ENCODE results near the gene TECR. TPM values are rescaled to one million over a fixed set of nuclear protein-coding genes. Genes with fewer than 3 reads are reported as not detected.
A peak's percentile ranks its signal among the peaks of the same experiment; 100 is the strongest.

TECR gene
- total RNA-seq, 2 experiments from 2014 or later = 169 to 190 TPM

DNA sequence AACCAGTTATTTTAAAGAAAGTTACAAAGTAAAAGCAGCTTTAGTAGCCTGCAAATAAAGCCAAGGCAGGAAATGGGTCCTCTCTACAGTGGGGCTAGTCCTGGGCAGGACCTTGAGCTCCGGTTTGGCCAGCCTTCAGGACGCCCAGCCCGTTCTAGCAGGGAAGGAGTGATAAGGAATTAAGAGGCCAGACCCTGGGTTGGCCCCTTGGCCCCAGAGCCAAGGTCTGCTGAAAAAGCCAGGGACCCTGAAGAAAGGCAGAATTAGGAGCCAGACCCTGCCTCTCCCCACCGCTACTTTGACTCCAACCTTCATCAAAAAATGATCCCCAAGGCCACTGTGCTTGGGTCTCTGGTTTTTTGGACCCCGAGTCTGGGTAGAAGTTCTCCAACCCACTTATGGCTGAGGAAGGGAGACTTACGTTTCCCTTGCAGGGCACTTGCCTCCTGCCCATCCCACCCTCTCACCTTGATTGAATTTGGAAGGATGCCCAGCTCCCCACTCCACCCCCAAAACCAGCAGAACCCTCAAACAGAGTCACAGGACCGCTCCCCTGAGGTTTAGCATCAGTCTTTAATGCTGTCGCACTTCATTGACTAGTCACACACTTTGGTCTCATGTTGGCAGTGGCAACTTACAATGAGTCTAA lies 15.1 kb upstream of the TECR start:
- Mint-ChIP-seq H3K36me3 (ENCODE audit: low read depth) (peaks cover 33% of the 10 kb centered on the region), H3K4me3 (peak overlapping the region; percentile 19), H3K4me1 (peaks cover 59% of the 10 kb centered on the region), H3K27ac (peak overlapping the region; percentile 46), H3K27me3 (no peaks in the 10 kb centered on the region), H3K9me3 (no peaks in the 10 kb centered on the region)
- POLR2A ChIA-PET = no interaction called here
- DNase-seq = no peak
- CTCF ChIA-PET = interaction anchor here (1.3 kb wide), 1 partner anchor 12 kb away, joined by 3 read pairs; no protein-coding TSS in a partner anchor

DNA sequence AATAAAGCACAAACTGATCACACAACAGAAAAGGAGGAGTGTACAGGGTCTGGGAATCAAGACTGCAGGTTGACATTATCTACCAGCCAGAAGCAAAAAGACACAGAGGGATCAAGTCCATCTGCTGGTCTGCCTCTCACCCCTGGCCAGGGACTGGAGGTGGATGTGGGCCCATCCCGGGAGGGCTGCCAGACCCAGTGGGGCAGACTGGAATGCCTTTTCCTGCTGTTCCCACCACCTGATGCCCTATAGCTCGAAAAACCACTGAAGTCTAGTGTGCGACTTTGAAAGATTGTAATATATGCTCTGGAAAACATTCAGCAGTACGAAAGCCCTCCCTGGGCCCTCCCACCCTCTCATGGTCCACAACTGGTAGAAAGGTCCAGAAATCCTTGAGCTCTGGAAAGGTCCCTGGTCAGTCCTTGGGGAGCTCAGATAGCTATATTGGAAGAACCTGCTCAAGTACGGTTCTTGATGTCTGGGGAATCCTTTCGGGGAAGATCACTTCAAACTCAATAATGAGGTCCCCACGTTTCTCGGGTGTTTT lies 13.8 kb upstream of the TECR start:
- H3K36me3 Mint-ChIP-seq (ENCODE audit: low read depth) = peaks cover 35% of the 10 kb centered on the region
- peaks cover 62% of the 10 kb centered on the region for H3K4me1 Mint-ChIP-seq
- H3K4me3 Mint-ChIP-seq = peak overlapping the region; percentile 94
- H3K9me3 Mint-ChIP-seq = no peaks in the 10 kb centered on the region
- ChIA-PET POLR2A (no interaction called here), CTCF (interaction anchor here (1.7 kb wide), 1 partner anchor 9 kb away, joined by 7 read pairs; no protein-coding TSS in a partner anchor)
- DNase-seq = no peak
- peak overlapping the region; percentile 7 for H3K27ac Mint-ChIP-seq
- no peaks in the 10 kb centered on the region for H3K27me3 Mint-ChIP-seq

DNA sequence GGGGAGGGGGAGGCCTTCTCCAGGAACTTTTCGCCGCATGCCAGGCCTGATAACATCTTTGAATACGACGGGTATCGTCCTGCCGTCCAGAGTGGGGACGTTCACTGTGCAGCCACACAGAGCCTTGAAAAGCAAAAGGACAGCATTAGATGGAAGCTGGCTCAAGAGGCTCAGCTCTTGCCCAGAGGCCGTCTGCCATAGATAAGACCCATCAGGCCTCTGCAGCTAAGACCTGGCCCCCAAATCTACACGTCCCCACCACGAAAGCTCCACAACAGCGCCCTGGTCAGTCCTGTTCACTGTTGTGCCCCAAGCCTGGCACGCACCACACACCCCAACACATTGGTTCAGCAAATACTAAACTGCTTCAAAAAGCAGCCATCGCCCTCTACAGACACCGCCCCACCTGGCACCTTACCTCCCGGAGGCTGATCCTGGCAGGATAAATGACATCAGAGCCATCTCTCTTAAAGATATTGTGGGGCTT lies 13.3 kb upstream of the TECR start:
- peaks cover 57% of the 10 kb centered on the region for H3K4me1 Mint-ChIP-seq
- DNase-seq = no peak
- no peaks in the 10 kb centered on the region for H3K9me3 Mint-ChIP-seq
- H3K4me3 Mint-ChIP-seq = peak overlapping the region; percentile 94
- H3K27ac Mint-ChIP-seq = peak overlapping the region; percentile 93
- H3K36me3 Mint-ChIP-seq (ENCODE audit: low read depth) = peaks cover 35% of the 10 kb centered on the region
- no peaks in the 10 kb centered on the region for H3K27me3 Mint-ChIP-seq
- POLR2A ChIA-PET = no interaction called here
- CTCF ChIA-PET = interaction anchor here (1.7 kb wide), 1 partner anchor 9 kb away, joined by 7 read pairs; no protein-coding TSS in a partner anchor

DNA sequence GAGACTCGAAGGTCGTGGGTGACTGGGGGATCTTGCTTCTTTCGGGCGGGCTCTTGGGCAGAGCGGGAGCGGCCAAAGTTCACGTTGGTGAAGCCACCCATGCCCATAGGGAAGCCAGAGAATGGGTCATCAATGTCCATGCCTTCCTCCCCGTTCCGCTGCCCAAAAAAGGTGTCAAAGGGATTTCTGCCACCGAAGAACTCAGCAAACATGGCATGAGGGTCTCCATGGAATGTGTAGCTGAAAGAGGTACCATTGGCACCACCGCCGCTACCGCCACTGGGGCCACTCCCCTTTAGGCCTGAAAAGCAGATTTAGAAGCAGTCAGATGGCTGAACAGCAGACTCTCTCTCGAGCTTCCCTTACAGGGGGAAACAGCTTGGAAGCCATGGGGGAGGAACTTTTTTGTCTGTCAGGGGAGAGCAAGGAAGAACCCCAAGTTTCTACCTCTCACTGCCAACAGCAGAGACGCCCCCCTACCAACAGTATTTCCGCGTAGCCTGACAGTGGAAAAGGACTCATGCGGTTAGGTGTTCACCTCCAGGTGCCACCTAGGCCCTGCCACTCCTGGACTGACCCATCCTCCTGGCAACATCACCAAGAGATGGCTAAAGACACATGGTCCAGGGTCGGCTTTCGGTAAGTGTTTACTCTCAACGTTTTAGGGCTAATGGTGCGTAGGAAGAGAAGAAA lies 12.5 kb upstream of the TECR start:
- Mint-ChIP-seq H3K27ac (peak overlapping the region; percentile 93), H3K36me3 (ENCODE audit: low read depth) (peaks cover 35% of the 10 kb centered on the region), H3K27me3 (no peaks in the 10 kb centered on the region), H3K9me3 (no peaks in the 10 kb centered on the region), H3K4me3 (peak overlapping the region; percentile 94), H3K4me1 (peaks cover 60% of the 10 kb centered on the region)
- DNase-seq = no peak
- POLR2A ChIA-PET = interaction anchor here (0.5 to 1.5 kb wide), 3 partner anchors 9 to 99 kb away, joined by 3 to 6 read pairs (median 5); no protein-coding TSS in a partner anchor
- CTCF ChIA-PET = interaction anchor here (0.9 to 1.7 kb wide), 5 partner anchors 10 to 158 kb away, joined by 3 to 7 read pairs (median 4); no protein-coding TSS in a partner anchor

DNA sequence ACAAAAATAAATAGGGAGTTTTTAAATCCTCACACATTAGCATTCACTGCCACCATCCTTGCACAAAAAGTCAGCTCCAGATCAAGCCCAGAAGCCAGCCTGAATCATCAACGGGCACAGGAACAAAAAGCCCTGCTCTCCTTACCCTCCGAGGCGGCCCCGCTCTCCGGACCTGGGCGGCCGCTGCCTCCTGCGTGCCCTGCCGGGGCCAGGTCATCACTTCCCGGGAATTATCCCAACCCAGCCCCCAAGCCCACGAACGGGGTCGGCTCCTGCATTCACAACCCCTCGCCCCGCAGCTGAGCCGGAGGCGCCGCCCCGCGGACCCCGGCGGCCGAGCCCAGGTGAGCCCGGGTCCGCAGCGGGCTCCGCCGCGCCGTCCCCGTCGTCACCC lies 12.0 kb upstream of the TECR start:
- no peaks in the 10 kb centered on the region for H3K9me3 Mint-ChIP-seq
- POLR2A ChIA-PET = interaction anchor here (0.5 to 1.5 kb wide), 3 partner anchors 8 to 100 kb away, joined by 3 to 6 read pairs (median 5); no protein-coding TSS in a partner anchor
- peaks cover 35% of the 10 kb centered on the region for H3K36me3 Mint-ChIP-seq (ENCODE audit: low read depth)
- peak overlapping the region; percentile 93 for H3K27ac Mint-ChIP-seq
- no peaks in the 10 kb centered on the region for H3K27me3 Mint-ChIP-seq
- no peak for DNase-seq
- peaks cover 63% of the 10 kb centered on the region for H3K4me1 Mint-ChIP-seq
- H3K4me3 Mint-ChIP-seq = peak overlapping the region; percentile 94
- CTCF ChIA-PET = interaction anchor here (0.9 to 2.0 kb wide), 7 partner anchors 10 to 159 kb away, joined by 3 to 7 read pairs (median 4); partner anchors contain the start of gene NDUFB7

DNA sequence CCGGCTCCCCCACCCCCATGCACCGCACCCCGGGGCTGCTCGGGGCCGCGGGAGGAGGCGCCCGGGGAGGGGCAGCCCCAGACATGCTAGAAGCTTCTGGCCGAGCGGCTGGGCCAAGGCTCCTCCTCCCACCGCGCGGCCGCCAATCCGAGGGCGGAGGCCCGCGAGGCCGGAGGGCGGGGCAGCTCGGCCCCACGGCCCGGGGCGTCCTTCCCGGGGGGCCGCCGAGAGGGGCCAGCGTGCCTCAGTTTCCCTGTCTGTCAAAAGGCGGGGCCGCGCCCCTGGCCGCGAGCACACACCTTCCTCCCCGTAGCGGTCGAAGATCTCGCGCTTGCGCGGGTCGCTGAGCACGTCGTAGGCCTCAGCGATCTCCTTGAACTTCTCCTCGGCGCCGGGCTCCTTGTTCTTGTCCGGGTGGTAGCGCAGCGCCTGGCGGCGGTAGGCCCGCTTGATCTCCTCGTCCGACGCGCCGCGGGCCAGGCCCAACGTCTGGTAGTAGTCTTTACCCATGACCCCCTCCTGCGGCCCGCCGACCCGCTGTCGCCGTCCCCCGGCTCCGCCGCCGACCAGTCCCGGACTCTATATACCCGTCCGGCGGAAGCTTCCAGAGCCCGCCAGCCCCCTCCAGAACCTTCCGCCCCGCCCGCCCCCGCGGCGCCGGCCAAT lies 11.4 kb upstream of the TECR start, which contains the start of gene DNAJB1:
Gene DNAJB1 (minus strand): TSS at position 558 of the 666 bp plus-strand sequence. CDS start 48 bp downstream, at position 510.
- DNase-seq = peak; percentile 66
- Mint-ChIP-seq H3K4me1 (peaks cover 66% of the 10 kb centered on the region), H3K36me3 (ENCODE audit: low read depth) (peaks cover 35% of the 10 kb centered on the region), H3K27me3 (no peaks in the 10 kb centered on the region), H3K27ac (peak within 1 kb of the TSS; percentile 98), H3K9me3 (no peaks in the 10 kb centered on the region), H3K4me3 (peak within 1 kb of the TSS; percentile 94)
- CTCF ChIA-PET = interaction anchor here (0.7 to 2.0 kb wide), 8 partner anchors 10 to 1416 kb away, joined by 3 to 7 read pairs (median 4); partner anchors contain the start of gene NDUFB7
- POLR2A ChIA-PET = interaction anchor here (0.6 to 1.5 kb wide), 3 partner anchors 8 to 172 kb away, joined by 4 to 6 read pairs (median 5); partner anchors contain the start of gene ZNF333

DNA sequence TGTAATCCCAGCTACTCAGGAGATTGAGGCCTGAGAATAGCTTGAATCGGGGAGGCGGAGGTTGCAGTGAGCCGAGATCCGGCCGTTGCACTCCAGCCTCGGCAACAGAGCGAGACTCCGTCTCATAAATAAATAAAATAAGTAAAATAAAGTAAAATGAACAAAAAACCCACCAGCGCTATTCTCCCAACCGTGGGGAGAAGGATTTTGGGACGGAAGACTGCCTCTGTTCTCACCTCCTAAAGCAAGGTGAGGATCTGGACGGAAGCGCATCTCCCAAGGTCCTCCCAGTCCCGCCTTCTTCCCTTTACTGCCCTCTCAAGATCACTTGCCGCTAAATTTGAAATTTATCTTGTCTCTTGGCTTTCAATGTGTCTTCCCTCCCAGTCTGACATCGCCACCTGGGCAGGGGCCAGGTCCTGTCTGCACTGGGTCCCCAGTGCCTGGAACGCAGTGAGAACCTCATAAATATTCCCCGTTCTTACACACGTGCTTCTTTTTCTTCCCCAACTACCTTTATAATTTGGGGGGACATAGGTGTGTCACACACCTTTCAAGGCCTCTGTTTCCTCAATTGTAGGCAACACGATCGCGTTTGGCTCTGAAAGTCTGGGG lies 10.0 kb upstream of the TECR start:
- H3K36me3 Mint-ChIP-seq (ENCODE audit: low read depth) = peaks cover 36% of the 10 kb centered on the region
- peaks cover 75% of the 10 kb centered on the region for H3K4me1 Mint-ChIP-seq
- no peaks in the 10 kb centered on the region for H3K9me3 Mint-ChIP-seq
- H3K4me3 Mint-ChIP-seq = peak overlapping the region; percentile 94
- ChIA-PET CTCF (interaction anchor here (0.6 to 2.0 kb wide), 3 partner anchors 12 to 52 kb away, joined by 3 to 7 read pairs (median 5); partner anchors contain the start of gene NDUFB7), POLR2A (no interaction called here)
- no peaks in the 10 kb centered on the region for H3K27me3 Mint-ChIP-seq
- peak overlapping the region; percentile 98 for H3K27ac Mint-ChIP-seq
- DNase-seq = no peak

DNA sequence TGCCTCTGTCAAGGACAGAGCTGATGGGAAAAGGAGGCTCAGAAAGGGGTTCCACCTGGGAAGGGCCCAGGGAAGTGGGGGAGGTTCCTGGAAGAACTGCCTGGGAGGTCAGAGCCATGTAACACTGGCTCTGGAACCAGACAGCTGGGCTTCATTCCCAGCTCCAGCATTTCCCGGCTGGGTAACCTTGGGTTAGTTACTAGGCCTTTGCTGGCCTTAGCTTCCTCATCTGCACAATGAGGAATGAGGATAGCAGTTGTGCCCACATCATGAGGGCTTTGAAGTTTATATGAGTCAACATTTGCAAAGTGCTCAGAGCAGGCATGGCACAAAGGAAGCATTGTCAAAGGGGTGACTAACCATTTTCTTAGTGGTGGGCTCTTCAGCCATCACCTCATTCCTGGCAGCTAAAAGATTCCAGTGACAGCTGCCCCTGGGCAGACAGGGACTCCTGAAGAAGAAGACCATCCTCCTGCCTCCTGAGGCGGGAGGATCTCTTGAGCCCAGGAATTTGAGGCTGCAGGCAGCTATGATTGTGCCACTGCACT lies 9.5 kb upstream of the TECR start:
- ChIA-PET POLR2A (interaction anchor here (0.6 kb wide), 1 partner anchor 35 kb away, joined by 3 read pairs; no protein-coding TSS in a partner anchor), CTCF (no interaction called here)
- H3K27me3 Mint-ChIP-seq = no peaks in the 10 kb centered on the region
- no peaks in the 10 kb centered on the region for H3K9me3 Mint-ChIP-seq
- DNase-seq = no peak
- peak overlapping the region; percentile 94 for H3K4me3 Mint-ChIP-seq
- peaks cover 31% of the 10 kb centered on the region for H3K36me3 Mint-ChIP-seq (ENCODE audit: low read depth)
- peak overlapping the region; percentile 98 for H3K27ac Mint-ChIP-seq
- peaks cover 69% of the 10 kb centered on the region for H3K4me1 Mint-ChIP-seq

DNA sequence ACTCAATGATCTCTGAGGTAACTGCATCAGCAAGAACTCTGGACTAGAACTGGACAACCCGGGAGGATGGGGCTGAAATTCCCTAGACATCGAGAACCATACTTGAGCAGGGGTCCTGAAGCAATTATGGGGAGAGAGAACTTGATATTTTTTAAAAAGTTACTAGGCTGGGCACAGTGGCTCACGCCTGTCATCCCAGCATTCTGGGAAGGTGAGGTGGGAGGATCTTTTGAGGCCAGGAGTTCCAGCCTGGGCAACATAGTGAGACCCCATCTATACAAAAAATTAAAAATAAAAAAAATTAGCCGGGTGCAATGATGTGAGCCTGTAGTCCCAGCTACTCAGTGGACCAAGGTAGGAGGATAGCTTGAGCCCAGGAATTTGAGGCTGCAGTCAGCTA lies 8.9 kb upstream of the TECR start:
- peaks cover 25% of the 10 kb centered on the region for H3K36me3 Mint-ChIP-seq (ENCODE audit: low read depth)
- DNase-seq = no peak
- no peaks in the 10 kb centered on the region for H3K9me3 Mint-ChIP-seq
- H3K4me1 Mint-ChIP-seq = peaks cover 63% of the 10 kb centered on the region
- H3K27ac Mint-ChIP-seq = peak overlapping the region; percentile 98
- H3K27me3 Mint-ChIP-seq = no peaks in the 10 kb centered on the region
- CTCF ChIA-PET = interaction anchor here (2.7 kb wide), 1 partner anchor 384 kb away, joined by 6 read pairs; the partner anchor contains the start of gene ASF1B
- H3K4me3 Mint-ChIP-seq = no peak overlapping the region
- POLR2A ChIA-PET = interaction anchor here (0.6 kb wide), 1 partner anchor 36 kb away, joined by 3 read pairs; no protein-coding TSS in a partner anchor

DNA sequence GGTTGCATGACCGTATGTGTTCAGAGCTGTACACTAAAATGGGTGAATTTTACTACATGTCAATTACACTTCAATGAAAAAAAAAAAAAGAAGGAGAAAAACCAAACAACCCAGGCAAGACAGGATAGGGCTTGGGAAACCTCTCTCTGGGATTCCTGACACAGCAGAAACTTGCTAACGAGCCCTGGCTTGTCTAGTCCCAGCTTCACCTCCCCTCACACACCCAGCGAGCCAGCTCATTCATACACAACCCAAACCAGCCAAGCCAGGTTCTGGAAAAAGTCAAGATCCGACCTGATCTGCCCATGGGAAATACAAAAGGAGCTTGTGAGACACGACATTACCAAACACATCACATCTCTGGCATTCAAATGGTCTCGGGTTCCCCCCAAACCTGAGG lies 3.7 kb upstream of the TECR start:
- H3K36me3 Mint-ChIP-seq (ENCODE audit: low read depth) = peaks cover 6% of the 10 kb centered on the region
- no peak overlapping the region for H3K27ac Mint-ChIP-seq
- CTCF ChIA-PET = interaction anchor here (0.9 kb wide), 1 partner anchor 12 kb away, joined by 3 read pairs; no protein-coding TSS in a partner anchor
- H3K9me3 Mint-ChIP-seq = no peaks in the 10 kb centered on the region
- peaks cover 55% of the 10 kb centered on the region for H3K4me1 Mint-ChIP-seq
- POLR2A ChIA-PET = interaction anchor here (1.2 kb wide), 1 partner anchor 8 kb away, joined by 5 read pairs; no protein-coding TSS in a partner anchor
- no peak overlapping the region for H3K4me3 Mint-ChIP-seq
- DNase-seq = no peak
- no peaks in the 10 kb centered on the region for H3K27me3 Mint-ChIP-seq

DNA sequence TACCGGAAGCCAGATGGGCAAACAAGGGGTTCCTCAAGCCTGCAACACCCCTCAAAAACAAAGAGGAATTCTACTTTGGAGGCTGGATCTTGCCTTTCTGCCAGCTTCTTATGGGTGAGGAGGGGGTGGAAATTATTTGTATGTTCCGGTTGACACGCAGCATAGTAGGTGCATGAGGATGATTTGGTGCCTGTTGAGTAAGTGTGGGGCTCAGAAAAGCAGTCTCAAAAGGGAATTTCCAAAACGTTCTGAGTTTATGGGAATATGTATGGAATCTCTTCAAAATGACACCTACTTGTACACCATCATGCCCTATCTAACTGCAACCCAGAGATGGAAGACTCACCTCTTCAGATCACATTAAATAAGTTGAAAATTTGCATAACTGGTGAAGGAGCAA lies 3.0 kb upstream of the TECR start:
- Mint-ChIP-seq H3K4me1 (peaks cover 58% of the 10 kb centered on the region), H3K27me3 (no peaks in the 10 kb centered on the region), H3K36me3 (ENCODE audit: low read depth) (peaks cover 6% of the 10 kb centered on the region), H3K27ac (peak overlapping the region; percentile 11), H3K4me3 (no peak overlapping the region), H3K9me3 (no peaks in the 10 kb centered on the region)
- POLR2A ChIA-PET = interaction anchor here (1.2 kb wide), 1 partner anchor 9 kb away, joined by 5 read pairs; no protein-coding TSS in a partner anchor
- CTCF ChIA-PET = interaction anchor here (0.9 kb wide), 1 partner anchor 12 kb away, joined by 3 read pairs; no protein-coding TSS in a partner anchor
- DNase-seq = no peak

Data from activated CD4-positive, alpha-beta T cell treated with anti-CD3 and anti-CD28 coated beads, Interleukin-2, amount 10 ng/mL, durations not matched to agents 7 days and 5 days (primary cell).